ENCODE data around the gene RNF215.
A peak's percentile ranks its signal among the peaks of the same experiment; 100 is the strongest.
"Not testable (repeated sequence)": the region's sequence is repeated elsewhere in the genome, so short reads cannot be mapped to it uniquely, and the experiment has no call there.

RNF215 gene

GRCh38 chr22:30420347-30421125 lies 33.3 kb upstream of the RNF215 start:
- no peak for DNase-seq

GRCh38 chr22:30416837-30417236 lies 29.6 kb upstream of the RNF215 start:
- DNase-seq: no peak

- no peak for DNase-seq
Measured at GRCh38 chr22:30416403-30416802, 29.2 kb upstream of the RNF215 start.

- DNase-seq: no peak
Measured at GRCh38 chr22:30414525-30415047, 27.4 kb upstream of the RNF215 start.

- no peak for DNase-seq
Measured at GRCh38 chr22:30413745-30414524, 26.7 kb upstream of the RNF215 start.

GRCh38 chr22:30413001-30413400 lies 25.8 kb upstream of the RNF215 start:
- DNase-seq: no peak

GRCh38 chr22:30411780-30412179 lies 24.6 kb upstream of the RNF215 start:
- DNase-seq: no peak

- no peak for DNase-seq
Measured at GRCh38 chr22:30408388-30409102, 21.3 kb upstream of the RNF215 start.

GRCh38 chr22:30406400-30406799 lies 19.2 kb upstream of the RNF215 start:
- no peak for DNase-seq

- DNase-seq: no peak
Measured at GRCh38 chr22:30405731-30406130, 18.5 kb upstream of the RNF215 start.

- no peak for DNase-seq
Measured at GRCh38 chr22:30404307-30404706, 17.1 kb upstream of the RNF215 start.

GRCh38 chr22:30402766-30403104 lies 15.5 kb upstream of the RNF215 start:
- not testable (repeated sequence) for DNase-seq

GRCh38 chr22:30402028-30402765 lies 15.0 kb upstream of the RNF215 start:
- DNase-seq: no peak

GRCh38 chr22:30401024-30401423 lies 13.8 kb upstream of the RNF215 start:
- not testable (repeated sequence) for DNase-seq

- no peak for DNase-seq
Measured at GRCh38 chr22:30400159-30400558, 12.9 kb upstream of the RNF215 start.

GRCh38 chr22:30399718-30400117 lies 12.5 kb upstream of the RNF215 start:
- DNase-seq: no peak

GRCh38 chr22:30398685-30399680 lies 11.8 kb upstream of the RNF215 start:
- DNase-seq: no peak

- no peak for DNase-seq
Measured at GRCh38 chr22:30397656-30398635, 10.7 kb upstream of the RNF215 start.

GRCh38 chr22:30396871-30397655 lies 9.9 kb upstream of the RNF215 start, which contains the start of gene SEC14L2:
SEC14L2 (plus strand) TSS chr22:30397018; CDS start chr22:30397117, 99 bp downstream.
- DNase-seq: peak in 1 of 2 experiments; percentile 21

All from cerebellar nuclear complex (tissue), 1 donor.